ENCODE measurements around the gene CPN2.
A peak's percentile ranks its signal among the peaks of the same experiment; 100 is the strongest.

Gene CPN2

DNA sequence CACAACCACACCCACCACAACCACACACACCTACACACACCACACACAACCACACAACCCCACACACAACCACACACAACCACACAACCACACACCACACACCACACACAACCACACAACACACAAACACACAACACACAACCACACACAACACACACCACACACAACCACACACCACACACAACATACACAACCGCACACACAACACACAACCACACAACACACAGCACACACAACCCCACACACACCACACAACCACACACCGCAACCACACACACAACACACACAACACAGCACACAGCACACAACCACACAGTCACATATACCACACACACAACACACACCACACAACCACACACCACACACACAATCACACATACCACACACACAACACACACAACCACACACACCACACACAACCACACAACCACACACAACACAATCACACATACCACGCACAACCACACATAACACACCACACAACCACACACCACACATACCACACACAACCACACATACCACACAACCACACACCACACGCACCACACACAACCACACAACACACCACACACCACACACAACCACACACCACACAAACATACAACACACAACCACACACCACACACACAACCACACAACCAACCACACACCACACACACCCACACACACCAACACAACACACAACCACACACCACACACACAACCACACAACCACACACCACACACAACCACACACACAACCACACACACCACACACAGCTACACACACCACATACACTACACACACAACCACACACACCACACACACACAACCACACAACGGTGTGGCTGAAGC lies 23.7 kb downstream of the CPN2 start:
- no peak for DNase-seq (ENCODE audit: low spot score)

DNA sequence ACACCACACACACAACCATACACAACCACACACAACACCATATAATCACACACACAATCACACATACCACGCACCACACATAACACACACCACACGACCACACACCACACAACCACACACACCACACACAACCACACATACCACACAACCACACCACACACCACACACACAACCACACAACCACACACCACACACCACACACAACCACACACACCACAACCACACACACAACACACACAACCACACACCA lies 24.2 kb downstream of the CPN2 start:
- DNase-seq (ENCODE audit: low spot score): no peak

DNA sequence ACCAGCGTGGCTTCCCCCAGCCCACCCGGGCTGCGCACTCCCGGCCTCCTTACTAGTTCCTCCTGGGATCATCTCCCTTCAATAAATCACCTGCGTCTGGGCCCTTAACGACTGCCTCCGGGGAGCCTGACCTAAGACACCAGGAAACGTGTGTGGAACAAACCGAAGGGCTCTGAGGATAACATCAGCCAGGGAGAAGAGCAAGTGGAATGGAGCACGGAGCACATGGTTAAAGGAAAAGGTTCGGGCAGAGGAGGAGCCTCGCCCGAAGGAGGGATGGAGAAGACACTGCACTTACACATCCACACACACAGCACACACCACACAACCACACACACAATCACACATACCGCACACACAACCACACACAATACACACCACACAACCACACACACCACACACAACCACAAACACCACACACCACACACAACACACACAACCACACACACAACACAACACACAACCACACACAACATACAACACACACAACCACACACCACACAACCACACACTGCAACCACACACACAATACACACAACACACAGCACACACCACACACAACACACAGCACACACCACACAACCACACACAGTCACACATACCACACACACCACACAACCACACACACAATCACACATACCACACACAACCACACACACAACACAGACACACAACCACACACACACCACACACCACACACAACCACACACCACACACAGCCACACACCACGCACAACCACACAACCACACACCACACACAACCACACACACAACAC lies 24.7 kb downstream of the CPN2 start:
- no peak for DNase-seq (ENCODE audit: low spot score)

DNA sequence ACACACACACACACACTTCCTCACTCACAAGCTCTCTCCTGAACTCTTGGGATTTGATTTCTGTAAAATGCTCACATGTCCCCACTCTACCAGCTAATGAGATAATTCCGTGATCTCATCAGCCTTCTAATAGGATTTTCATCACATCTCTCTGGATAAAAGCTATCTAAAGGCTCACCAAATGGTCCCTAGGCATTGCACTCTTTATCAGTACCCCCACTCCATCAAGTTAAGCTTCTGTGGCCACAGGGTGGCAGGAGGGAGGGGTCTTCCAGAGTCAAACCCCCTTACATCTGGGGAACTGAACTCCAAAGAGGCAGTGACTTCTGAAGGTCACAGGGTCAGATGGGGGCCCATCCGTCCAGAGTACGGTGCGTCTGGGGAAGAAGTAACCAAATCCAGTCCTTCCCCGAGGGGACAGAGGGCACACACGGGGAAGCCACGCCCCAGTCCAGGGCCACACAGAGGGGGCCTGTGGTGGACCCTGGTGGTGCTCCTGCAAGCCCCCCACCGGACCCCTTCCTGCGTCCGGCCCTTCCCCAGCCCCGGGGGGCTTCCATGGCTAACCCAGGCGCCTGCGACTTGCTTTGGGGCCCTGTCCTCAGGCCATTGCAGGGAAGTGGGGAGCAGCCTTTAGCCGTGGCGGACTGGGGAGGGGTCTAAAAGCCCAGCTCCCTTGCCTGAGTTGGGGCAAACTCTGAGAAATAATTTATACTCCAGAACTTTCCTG lies 25.5 kb downstream of the CPN2 start:
- no peak for DNase-seq (ENCODE audit: low spot score)

DNA sequence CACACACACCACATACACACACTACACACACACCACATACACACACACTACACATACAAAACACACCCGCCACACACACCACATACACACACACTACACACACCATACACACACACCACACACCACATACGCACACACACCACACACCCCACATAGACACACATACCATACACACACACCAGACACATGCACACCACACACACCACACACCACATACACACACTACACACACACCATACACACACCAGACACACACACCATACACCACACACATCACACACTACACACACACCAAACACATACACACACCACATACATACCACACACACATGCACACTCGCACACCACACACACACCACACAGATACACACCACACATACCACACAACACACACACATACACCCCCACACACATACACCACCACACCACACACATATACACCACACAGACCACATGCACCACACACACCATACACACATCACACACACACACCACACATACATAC lies 26.3 kb downstream of the CPN2 start:
- DNase-seq (ENCODE audit: low spot score): no peak

DNA sequence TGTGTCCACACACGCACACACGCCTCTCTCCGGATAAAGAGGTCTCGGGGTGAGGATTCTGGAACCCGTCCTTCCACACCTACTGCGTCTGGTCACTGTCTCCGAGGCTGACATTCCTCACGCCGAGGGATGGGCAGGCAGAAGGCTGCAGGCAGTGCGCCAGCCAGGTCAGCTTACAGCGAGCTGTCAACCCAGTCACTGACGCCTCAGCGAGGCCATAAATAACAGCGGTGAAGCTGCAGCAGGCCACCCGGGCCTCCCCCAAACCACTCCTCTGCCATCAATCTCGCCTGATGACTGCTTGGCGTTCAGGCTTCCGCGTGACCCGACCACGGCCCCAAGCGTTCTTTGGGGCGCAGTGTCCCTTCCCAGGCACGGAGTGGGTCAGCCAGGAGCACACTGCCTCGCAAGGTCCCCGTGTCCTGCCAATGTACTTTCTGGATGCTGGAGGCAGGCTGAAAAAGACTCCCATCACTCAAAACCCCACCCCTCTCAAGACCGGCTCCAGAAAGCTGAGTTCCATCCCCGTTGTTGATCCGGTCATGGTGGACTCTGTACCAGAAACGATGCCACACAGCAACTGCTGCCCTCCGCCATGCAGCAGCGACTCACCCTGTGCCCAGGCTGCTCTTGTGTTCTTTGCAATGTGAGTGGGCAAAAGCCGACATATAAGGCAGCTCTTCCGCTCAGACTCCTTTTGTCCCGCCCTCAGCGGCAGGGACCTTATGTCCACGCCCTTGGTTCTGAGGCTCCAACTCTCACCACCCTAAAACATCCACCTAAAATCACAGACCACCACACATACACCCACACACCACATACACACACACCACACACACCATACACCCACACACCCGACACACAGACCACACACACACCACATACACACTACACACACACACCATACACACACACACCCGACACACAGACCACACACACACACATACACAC lies 27.1 kb downstream of the CPN2 start:
- DNase-seq (ENCODE audit: low spot score): peak; percentile 94

DNA sequence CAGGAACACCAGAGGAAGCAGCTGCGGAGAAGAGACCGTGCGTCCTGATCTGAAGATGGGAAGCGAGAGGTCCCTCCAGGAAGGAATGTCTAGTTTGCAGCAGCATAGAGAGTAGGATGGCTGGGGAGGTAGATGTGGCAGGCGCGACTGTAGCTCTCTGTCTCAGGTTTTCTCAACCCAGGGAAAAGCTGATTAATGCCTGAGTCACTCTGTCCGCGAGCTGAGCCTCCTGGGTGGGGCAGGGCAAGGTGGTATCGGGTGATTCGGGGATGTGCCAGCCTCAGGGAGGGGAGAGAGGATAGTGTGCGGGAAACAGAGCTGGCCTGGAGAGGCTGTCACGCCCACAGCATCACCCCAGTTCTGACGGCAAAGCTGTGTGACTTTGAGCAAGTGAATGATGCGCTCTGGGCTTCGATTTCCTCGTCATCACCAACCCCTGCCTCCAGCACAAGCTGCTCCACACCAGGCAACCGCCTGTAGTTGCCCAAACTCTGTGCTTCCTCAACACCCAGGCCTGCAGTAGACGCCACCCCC lies 28.4 kb downstream of the CPN2 start:
- peak; percentile 97 for DNase-seq (ENCODE audit: low spot score)

DNA sequence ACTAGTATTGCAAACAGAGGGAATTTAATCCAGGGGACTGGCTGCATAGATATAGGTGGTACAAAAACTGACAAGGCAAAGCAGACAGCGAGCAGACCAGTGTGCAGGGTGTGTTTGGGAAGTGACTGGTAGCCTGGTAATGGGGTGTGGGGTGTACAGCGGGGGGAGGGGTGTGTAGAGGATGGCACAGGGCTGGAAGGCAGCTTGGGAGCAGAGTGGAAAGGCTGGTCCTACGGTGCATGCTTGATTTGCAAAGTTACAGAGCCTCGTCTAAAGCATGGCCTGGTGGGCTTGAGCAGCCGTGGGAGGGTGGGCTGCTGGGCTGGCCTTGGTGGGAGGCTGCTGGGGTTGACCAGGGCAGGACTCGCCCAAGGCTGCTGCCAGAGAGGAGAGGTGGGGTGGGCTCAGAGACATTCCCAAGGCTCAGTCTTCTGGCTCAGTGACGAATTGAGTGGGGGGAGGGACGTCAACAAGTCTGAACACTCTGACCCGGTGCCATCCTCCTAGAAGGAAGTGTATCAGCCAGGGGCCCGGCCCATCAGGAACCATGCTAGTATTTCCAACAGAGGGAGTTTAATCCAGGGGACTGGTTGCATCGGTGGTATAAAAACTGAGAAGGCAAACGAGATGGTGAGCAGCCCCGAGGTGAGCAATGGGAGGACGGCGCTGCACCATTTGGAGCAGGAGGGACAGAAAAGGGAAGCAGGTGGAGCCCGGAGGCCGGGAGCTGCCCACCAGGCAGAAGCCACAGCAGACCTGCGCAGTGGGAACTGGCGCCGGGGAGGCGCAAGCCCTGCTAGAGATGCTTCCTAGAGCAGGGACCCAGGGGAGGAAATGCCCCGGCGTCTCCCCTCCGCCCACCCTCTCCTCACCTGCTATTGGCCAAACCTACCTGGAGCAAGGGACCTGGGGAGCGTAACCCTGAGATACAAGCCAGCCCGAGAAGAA lies 29.2 kb downstream of the CPN2 start:
- peak; percentile 85 for DNase-seq (ENCODE audit: low spot score)

DNA sequence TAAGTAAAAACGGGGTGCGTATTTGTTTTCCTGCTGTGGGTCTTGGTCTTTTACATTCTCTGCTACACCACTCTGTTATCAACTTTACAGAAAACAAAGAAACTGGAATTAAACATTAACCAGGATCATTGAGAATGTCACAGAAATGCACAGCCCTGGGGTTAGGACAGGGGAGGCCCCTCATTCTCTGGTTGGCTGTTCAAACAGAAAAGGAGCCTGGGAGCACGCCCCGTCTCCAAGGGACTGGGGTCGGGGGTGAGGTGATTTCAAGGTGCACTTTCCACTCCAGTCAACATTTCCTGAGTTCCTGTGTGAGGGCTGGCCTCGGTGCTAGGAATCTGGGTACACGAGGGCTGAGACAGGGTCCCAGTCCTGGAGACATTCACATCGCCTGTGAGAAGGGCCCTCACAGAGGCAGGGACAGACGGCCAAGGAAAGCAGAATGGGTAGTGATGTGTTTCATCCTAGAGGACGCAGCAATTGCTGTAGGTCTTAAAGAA lies 30.3 kb downstream of the CPN2 start:
- no peak for DNase-seq (ENCODE audit: low spot score)

DNA sequence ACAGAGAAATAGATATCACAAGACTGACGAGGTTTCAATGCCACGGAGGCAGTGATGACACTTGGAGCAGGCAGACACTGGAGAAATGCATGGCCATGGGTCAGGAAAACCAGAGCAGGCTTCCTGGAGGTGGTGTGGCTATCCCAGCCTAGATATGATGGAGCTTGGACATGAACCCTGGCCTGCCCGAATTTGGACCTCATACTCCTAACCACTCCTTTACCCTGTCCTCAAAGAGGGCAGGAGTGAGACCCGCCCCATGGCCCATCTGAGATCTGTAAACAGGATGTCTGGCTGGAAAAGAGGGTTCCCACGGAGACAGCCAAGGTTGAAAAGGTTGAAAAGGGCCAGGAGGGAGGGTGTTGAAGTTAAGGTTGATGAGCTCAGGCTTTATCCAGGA lies 31.0 kb downstream of the CPN2 start:
- no peak for DNase-seq (ENCODE audit: low spot score)

DNA sequence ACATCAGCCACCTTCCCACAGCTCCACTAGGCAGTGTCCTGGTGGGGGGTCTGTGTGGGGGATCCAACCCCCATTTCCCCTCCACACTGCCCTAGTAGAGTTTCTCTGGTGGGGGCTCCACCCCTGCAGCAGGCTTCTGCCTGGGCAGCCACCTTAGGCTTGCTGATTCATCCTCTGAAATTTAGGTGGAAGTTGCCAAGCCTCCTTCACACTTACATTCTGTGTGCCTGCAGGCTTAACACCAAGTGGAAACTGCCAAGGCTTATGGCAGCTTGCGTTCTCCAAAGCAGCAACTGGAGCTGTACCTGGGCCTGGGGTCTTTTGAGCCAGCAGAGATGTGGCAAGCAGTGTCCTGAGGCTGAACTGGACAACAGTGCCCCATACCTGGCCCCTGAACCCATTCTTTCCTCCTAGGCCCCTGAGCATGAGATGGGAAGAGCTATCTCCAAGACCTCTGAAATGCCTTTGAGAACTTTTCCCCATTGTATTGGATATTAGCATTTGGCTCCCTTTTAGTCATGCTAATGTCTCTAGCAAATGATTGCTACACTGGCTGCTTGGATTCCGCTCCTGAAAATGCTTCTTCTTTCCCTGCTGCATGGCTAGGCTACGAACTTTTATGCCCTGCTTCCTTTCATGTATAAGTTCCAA lies 32.5 kb downstream of the CPN2 start:
- DNase-seq (ENCODE audit: low spot score): no peak

DNA sequence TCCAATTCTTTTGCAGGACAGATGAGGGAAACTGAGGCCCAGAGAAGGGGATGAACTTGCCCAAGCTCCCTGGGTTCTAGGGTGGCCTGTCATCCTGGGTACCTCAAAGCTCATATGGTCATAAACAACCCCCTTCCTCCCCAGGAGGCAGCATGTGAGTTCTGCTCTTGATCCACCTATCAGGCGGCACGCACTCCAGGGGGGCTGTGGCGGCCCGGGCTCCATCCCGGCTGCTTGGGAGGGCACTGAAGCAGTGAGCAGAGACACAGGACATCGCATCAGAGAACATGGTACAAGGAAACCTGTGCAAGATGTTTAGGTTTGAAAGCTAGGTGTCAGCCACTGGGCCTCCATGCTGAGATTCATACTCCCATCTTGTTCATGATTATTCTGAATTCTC lies 34.2 kb downstream of the CPN2 start:
- no peak for DNase-seq (ENCODE audit: low spot score)

DNA sequence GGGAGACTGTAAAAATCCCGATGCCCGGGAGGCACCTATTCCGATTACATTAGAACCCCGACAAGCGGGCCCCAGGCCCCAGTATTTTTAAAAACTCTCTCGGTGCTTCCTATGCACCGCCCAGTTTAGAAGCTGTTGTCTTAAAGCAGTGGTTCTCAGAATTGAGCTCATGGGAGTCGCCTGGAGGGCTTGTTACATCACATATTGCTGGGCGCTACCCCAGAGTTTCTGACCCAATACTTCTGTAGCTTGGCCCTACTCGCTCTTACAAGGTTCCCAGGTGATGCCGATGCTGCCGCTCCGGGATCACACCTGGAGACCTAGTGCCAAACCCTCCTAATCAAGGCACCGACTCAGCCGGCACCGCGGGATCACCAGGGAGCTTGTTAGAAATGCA lies 35.2 kb downstream of the CPN2 start:
- DNase-seq (ENCODE audit: low spot score): no peak

DNA sequence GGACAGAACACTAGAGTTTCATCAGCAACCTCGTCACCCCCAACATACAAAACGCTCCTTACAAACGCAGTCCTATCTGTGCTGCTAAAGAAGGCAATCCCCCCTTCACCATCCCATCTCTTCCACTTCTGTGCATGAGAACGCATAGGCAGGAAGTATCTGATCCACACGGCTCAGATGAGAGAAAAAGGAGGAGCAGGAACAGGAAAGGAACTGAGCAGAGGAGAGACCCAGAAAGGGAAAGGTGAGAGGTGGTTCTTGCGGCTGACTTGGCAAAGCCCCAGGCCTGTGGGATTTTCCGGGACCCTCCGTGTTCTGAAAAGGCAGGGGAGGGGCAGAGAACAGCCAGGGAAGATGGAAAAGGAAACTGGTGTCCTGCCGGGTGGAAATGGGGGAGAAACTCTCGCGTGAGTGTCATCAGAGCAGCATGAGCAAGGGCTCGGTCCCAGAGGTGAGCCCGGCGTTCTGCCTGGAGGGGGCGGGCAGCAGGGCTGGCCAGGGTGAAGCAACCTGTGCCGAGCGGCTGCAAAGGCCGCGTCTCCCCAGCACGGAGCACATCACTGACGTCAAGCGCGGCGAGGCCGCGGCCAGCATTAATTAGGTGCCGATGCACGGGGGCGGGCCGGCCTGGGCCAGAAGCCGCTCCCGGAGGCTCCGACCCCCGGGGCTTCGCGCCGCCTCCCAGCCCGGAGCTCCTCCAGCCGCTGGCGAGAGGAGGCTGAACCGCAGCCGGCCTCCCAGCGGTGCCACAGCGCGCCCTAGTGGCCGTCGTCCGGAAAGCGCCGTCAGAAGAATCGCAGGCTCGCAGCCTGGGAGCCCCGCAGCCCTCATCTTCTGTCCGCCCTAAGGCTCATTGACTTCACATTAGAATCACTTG lies 35.8 kb downstream of the CPN2 start:
- DNase-seq (ENCODE audit: low spot score): peak; percentile 80

DNA sequence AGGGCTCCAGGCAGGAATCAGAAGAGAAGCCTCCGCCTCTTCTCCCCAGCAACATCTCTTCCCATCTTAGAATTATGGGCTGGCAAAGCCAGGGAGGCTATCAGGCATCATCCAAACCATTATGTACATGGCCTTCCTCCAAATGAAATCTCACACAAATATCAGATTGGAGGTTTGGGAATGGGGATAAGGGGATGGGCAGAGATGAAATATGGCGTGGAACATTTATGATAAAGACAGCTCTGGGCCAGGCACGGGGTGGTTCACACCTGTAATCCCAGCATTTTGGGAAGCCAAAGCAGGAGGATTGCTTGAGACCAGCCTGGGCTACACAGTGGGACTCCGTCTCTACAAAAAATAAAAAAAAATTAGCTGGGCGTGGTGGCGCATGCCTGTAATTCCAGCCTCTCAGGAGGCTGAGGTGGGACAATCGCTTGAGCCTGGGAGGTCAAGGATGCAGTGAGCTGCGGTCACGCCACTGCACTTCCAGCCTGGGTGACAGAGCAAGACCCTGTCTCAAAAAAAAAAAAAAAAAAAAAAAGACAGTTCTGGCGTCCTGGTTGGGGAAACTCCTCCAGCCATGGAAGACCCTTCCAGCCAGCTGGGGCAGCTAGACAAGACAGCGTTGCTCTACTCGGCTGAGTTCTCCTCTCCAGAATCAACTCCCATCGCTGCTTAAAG lies 36.6 kb downstream of the CPN2 start:
- DNase-seq (ENCODE audit: low spot score): no peak

DNA sequence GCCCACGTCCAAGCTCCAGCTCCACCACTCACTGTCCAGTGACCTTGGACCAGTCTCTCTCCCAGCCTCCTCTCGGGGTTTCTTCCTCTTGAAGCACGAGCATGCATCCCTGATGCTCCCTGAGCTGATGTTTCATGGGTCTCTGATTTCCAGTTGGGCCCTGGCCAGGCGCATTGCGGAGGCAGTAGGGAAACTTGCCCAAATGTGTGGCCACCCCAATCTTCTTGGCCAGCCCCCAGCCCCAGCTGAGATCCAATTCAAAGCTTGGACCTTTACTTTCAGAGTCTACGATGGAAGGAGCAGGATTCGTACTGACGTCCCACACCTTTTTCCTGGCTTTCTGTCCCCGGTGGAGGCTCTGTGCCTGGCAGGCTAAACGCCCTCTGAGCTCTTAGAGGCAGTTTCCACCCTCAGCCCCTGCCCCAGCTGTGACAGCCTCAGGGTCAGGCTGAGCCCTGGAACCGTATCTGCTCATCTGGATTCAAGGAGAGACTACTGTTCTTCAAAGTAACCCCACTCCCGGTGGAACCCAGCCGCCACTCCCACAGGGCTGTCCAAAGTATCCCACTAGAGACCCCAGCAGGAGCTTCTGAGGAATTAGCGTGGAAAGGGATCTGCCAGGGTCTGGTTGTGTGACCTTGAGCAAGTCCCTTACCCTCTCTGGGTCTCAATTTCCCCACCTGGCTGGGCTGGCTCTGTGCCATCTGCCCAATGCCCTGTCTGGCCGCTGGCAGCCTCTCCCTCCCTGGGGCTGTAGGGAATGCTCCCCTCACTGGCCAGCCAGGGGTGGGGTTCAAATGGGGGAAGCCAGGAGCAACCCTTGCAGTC lies 37.4 kb downstream of the CPN2 start:
- DNase-seq (ENCODE audit: low spot score): no peak

DNA sequence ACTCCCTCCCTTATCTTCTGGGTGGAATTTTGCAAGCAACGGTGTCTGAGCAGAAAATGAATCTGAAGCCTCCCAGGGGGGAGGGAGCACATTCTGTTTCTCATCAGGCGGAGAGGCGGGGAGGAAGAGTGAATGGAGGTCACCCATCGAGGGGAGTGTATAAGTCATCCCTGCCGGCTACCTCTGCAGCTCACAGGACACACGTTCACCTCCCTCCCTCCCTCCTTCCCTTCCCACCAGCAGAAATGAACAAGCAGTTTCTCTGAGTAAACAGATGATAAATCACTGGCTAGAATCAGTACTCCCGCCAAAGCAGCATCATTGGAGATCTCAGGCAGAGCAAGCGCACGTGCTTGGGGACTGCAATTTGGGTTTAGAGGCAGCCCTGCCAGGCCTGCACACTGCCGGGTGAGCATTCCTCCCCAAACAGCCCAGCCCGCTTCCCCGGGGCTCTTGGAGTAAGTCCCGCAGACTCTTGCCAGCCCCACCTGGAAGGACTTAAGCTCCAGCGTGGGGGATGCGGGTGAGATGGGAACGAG lies 38.3 kb downstream of the CPN2 start:
- DNase-seq (ENCODE audit: low spot score): no peak
